Measurements from ENCODE around the gene MYCBP2.
"Not testable (repeated sequence)": the region's sequence is repeated elsewhere in the genome, so short reads cannot be mapped to it uniquely, and the experiment has no call there.

Gene MYCBP2

DNA sequence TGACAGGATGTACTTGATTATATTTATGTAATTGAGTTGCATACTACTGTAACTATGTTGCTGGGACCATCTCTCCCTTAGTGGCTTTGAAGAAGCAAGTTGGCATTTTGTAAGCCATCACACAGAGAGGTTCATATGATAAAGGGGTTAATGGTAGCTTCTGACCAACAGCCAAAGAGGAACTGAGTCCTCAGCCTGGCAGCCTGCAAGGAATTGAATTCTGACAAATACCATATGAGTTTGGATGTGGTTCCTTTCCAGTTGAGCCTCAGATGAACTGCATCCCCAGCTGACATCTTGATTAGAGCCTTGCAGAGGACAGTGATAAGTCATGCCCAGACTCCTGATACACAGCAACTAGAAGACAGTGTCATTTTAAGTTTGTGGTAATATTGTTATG lies 8.6 kb upstream of the MYCBP2 start:
- no peak for DNase-seq (ENCODE audit: low spot score)

DNA sequence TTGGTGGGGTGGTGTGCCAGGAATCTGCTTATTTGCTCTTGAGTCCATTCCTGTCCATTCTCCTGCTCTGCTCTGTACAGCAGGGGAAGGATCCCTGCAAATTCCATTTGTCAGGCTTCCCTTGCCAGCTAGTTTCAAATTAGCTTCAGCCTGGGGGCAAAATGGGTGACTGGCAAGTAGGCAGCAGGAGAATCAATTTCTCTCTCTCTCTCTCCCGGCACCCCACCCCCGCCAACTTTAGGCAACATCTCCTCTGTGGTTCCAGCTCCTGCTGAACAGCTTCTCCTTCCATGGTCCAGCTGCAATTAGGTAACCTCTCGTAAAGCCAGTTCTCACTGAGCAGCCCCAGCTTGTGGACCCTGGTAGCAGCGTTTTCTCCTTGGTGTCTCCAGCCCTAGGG lies 6.7 kb upstream of the MYCBP2 start:
- no peak for DNase-seq (ENCODE audit: low spot score)

DNA sequence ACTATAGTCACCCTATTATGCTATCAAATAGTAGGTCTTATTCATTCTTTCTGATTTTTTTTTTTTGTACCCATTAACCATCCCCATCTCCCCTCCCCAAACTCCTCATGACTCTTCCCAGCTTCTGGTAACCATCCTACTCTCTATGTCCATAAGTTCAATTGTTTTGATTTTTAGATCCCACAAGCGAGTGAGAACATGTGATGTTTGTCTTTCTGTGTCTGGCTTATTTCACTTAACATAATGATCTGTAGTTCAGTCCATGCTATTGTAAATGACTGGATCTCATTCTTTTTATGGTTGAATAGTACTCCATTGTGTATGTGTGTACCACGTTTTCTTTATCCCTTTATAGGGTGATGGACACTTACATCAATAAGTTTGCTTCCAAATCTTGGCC lies 4.5 kb upstream of the MYCBP2 start:
- DNase-seq (ENCODE audit: low spot score) = no peak

DNA sequence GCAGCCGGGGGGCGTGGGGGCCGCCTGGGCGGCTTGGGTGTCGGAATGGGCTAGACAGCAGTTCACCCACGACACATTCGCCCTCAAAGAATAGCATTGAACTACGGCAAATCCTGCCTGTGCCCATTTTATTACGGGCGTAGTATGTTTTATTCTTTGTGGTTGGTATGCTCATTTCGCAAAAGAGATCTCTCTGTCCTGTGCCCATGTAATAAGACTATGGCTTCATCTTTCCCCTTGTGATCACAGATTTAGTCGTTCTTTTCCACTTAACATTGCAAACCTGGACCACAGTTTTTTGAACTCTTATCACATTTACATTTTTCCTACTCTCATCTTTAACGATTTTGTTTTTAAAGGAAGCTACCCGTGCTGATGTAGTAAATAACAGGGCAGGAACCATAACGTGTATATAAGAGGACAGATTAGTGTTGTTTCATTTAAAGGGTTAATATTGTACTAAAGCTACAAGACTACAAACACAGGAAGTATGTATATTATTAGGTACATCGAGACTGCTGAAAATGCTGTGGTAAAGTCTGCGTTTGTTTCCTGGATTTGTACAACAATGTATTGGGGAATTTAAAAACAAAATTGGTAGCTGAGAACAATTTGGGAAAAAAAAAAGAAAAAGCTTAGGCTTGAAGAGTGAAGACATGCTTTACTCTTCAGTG lies 3.2 kb upstream of the MYCBP2 start:
- DNase-seq (ENCODE audit: low spot score) = no peak

DNA sequence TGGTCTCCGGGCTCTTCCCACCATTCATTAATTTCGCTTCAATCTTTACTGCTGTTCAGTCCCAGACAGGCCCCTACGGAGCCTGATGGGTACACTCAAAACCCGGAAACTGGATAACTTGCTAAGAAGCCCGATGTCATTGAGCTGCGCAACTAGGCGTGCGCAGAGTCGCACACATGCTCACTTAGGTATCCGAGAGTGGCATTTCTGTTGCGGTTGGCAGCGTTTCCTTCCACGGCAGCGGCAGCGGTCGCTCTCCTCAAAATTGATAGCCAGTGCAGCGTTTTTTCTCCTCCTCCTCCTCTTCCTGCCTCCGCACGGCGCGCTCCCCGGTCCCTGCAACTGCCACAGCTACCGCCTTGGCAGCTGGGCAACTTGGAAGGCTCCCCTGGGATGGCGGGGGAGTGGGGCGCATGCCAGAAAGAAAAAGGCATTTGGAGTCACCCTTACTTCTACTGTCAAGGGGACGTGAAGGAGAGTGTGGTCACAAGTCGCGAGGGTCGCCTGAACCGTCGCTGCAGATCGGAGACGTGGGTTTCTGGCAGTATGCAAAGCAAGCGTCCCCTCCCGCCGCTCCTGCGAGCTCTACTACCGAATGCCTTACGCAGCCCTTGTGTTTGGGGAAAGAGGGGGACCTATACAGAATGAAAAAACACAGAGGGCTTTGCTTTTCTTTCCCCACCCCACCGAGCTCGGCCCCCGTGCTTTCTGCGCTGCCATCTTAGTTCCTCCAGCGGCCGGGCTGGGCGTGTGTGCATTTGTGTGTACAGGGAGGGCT lies 2.4 kb upstream of the MYCBP2 start:
- DNase-seq (ENCODE audit: low spot score) = peak; percentile 100

DNA sequence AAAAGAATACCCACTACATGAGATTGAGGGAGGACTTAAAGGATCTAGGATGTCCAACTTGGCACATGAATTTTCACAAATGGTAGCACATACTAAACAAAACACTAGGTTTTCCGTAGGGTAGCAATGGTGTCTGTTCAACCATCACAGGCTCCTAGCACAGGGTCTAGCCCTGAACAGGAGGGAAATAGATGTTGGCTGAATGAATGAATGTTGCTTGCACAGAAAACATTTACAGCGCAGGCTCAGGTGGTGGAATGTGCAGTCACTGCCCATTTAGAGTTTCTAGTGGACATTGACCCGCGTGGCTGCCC lies 1.9 kb upstream of the MYCBP2 start:
- DNase-seq (ENCODE audit: low spot score) = no peak

DNA sequence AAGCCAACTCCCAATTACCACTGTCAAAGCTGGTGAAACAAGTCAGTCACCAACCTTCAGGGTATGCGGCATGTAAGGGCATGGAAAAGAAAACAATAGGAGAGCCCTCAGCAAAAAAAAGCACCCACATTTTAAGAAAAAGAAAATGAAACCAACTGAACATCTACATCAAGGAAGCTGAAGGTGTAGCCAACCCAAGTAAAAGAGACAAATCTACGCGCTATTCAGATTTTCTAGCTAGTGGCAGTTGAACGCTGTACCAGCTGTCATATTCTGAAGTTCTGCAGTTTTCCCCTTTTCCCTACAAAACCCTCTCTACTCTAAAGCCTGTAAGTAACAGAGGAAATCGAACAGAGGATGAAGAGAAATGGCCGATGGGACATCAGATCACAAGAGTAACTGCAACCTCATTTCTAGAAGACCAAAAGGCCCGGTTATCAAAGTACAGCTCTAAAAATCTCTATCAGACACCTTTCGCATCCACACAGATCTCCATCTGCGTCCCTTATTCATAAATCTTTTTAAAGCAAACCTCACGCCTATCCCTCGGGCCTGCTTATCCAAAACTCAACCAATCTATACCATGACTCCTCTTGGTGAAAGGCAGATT lies 1.4 kb downstream of the MYCBP2 start:
- DNase-seq (ENCODE audit: low spot score) = peak; percentile 74

DNA sequence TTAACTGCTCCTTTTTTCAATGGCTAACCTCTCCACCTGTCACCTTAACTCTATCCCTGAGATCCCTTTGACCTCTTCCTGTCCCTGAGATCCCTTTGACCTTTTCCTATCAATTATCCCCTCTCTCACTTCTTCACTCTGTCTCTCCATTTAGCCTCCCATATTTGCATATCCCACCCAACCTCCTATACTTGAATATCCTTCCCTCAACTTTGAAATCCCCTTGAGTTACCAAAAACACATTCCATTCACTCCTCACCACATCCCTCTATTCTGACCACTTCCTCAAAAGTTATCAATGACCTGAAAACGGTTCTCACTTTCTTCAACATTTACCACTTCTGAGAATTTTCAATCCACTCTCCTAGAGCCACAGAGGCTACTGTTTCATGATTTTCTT lies 3.0 kb downstream of the MYCBP2 start:
- DNase-seq (ENCODE audit: low spot score) = no peak

DNA sequence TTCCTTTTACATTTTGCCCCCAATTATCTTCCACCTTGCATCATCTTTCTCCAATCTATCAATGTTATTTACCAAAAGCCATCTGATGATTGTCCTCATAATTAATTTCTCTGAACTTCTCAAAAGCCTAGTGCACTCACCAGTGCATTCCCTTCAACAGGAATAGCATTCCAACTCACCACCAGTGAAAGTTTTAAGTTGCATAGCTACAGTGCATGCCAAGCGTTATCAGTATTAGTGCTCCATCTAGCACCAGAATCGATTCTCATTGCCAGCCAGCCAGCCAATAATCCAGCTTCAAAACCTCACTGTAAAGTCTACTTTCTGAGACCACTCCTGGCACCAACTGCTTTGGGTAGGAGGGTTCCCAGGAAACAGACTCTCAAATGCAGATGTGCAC lies 7.4 kb downstream of the MYCBP2 start:
- no peak for DNase-seq (ENCODE audit: low spot score)

DNA sequence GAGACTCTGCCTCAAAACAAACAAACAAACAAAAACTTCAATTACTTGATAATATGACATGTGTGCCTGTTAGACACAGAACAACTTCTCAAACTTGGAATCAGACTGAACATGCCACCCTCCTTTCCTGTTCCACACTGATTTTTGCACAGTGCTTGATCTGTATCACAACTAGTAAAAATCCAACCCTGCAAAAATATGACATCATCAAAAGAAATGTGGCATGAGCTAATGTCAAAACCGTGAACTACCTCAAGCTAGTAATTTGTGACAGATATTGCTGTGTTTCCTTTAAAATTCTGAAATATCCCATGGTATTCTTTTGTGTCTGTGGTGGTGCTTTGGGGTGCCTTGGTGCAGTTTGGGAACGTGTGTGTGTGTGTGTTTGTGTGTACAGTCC lies 8.2 kb downstream of the MYCBP2 start:
- no peak for DNase-seq (ENCODE audit: low spot score)

DNA sequence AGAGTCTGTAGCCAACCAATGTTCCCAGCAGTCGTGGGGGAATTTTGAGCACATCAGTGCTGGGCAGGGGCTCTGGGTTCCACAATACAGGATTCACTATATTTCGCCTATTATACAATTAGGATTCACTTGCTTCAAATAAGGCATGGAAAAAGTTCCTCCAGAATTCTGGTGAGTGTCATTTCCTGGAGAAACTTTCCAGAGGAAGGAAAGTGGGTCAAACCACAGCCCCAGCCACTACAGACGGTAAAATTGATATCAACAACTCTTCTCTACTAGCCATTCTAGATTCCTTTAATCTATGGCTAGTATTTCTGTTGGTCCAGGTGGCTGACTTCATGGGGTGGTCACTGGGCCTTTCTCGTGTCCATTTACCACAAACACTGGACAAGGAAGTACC lies 10.5 kb downstream of the MYCBP2 start:
- DNase-seq (ENCODE audit: low spot score) = no peak

DNA sequence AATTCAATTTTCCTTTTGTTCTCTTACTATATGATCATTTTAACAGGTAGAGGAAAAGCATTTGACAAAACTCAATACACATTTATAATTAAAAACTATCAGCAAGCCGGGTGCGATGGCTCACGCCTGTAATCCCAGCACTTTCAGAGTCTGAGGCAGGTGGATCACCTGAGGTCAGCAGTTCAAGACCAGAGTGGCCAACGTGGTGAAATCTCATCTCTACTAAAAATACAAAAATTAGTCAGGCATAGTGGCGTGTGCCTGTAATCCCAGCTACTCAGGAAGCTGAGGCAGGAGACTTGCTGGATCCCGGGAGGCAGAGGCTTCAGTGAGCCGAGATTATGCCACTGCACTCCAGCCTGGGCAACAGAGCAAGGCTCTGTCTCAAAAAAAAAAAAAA lies 11.4 kb downstream of the MYCBP2 start:
- DNase-seq (ENCODE audit: low spot score) = not testable (repeated sequence)

DNA sequence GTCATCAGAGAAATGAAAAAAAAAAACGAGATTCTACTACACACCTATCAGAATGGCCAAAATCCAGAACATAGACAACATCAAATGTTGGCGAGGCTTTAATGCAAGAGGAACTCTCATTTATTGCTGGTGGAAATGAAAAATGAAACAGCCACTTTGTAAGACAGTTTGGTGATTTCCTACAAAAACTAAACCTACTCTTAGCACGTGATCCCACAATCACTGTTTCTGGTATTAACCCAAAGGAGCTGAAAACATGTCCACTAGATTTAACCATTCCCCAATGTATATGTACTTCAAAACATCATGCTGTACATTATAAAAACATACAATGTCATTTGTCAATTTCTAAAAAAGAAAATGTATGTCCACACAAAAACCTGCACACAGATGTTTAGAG lies 13.0 kb downstream of the MYCBP2 start:
- DNase-seq (ENCODE audit: low spot score) = no peak

DNA sequence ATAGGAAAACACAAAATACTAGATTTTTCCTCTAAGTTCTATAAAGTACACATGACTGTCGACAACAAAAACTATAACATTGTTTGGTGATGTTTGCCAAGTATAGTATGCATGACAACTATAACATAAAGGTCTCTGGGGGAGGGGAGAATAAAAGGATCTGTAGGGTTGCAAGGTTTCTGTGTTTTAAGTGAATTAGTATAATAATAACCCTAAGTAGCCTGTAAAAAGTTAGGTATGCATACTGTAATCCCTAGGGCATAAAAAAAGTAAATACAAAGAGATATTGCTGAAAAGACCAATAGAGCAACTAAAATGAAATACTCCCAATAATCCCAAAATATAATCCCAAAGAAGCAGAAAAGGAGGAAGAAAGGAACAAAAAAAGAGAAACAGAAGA lies 14.6 kb downstream of the MYCBP2 start:
- no peak for DNase-seq (ENCODE audit: low spot score)

DNA sequence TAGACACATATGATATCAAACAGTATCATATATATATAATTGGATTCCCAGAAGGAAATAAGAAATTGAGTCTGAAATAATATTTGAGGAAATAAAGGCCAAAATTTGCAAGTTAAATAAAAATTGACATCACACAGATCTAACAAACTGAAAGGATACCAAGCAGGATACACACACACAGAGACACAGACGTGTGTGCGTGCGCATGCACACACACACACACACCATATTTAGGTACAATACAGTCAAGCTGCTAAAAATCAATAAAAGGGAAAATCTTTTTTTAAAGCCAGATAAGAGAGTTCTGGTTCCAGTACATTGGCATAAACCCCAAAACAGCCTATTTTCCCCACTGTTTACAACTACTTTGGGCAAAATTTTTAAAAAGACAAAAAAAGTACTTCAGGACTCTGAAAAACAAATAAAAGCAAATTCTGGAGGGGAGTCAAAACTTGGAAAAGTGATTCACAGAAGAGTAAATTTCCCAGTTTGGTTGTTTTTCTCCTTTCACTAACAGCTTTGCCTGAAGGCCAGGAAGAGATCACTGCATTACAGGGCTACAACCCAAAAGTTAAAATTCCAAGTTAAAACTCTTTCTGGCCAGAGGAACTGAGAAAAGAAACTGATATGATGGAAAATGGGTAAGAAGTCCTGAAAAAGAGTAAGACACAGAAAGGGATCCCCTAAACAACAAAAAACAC lies 16.2 kb downstream of the MYCBP2 start:
- DNase-seq (ENCODE audit: low spot score) = no peak

DNA sequence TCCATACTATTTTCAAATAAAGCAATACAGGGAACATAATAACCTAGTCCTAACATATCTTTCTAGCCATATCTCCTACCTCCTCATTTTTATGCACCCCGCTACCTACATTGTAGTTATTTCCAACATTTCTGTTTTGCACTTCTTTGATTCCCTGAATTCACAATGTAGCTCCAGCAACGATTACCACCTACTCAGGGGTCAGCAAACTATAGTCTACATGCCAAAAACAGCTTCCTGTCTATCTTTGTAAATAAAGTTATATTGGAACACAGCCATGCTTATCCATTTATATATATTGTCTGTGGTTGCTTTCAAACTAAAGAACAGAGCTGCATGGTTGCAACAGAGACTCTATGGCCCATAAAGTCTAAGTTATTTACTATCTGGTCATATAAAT lies 16.7 kb downstream of the MYCBP2 start:
- DNase-seq (ENCODE audit: low spot score) = no peak

DNA sequence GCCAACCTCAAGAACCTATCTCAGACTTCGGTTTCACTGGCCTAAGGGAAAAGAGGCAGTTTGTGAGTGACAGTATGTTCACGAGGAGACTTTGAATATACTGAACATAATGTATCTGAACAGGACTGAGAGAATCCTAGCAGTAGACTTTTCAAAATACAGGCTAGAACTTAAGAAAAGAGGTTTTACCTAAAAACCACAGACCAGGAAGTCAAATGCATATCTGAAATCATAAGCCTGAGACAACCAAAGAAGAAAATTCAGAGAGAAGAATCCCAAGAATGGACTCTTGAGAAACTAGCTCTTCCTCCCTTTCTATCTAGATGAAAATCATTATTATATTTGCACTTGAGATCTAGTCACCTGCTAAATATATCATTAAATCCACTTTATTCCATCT lies 17.6 kb downstream of the MYCBP2 start:
- DNase-seq (ENCODE audit: low spot score) = no peak

DNA sequence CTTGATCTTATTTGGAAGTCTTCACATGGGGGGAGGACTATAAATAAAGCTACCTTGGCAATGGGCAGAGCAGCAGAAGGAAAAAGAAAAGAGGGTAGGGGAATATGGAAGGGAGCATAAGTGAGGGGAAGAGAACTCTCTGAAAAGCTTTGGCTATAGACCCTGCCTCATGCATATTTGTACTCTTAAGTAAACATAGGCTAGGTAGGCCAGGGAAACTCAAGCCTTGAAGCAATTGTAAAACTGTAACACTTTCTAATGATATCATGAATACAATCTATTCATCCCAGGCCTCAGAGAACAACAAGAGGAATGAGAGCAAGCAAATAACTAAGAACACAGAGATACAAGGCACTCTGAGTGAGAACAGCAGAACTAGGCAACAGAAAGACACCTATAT lies 20.4 kb downstream of the MYCBP2 start:
- no peak for DNase-seq (ENCODE audit: low spot score)

DNA sequence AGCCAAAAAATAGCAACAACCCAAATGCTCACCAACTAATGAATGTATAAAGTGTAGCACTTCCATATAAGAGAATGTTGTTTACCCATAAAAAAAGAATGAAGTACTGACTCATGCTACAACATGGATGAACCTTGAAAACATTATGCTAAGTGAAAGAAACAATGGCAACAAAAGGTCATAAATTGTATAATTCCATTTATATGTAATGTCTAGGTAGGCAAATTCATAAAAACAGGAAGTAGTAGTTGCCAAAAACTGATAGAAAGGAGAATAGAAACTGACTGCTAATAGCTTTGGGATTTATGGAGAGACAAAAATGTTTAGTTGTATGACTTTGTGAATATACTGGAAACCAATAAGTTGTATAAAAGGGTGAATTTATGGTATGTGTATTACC lies 21.6 kb downstream of the MYCBP2 start:
- peak; percentile 63 for DNase-seq (ENCODE audit: low spot score)

DNA sequence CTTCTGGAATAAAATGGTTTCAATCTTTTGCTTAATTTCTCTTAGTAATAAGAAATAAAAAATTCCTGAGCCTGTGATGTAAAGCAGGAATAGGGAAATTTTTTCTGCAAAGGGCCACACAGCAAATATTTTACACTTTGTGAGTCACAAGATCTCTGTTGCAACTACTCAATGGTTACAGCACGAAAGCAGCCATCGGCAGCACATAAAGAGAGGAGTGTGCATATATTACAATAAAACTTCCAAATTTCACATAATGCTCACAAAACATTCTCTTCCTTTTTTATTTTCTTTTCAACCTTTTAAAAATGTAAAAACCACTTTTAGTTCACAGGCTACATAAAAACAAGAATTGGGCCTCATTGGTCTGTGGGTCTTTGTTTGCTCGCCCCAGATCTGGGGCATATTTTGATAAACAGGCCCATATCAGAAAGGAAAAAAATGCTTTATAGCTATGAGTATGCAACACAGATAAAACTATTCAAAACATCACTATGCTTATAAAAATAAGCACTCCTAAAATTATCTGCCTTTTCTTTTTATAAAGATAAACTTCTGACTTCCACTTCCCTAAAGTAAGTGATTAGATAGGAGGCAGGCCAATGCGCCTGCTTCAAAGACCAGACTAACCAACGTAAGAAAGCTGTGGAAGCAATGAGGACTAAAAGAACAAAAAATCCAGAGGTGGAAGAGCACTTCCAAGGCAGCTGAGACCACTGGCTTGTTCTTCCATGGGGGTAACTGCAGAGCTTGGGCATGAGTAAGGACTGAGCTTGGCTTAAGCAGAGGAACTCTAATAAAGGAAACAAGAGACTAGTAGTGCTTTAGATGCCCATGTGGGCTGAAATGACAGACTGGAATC lies 26.5 kb downstream of the MYCBP2 start:
- DNase-seq (ENCODE audit: low spot score) = peak; percentile 69

DNA sequence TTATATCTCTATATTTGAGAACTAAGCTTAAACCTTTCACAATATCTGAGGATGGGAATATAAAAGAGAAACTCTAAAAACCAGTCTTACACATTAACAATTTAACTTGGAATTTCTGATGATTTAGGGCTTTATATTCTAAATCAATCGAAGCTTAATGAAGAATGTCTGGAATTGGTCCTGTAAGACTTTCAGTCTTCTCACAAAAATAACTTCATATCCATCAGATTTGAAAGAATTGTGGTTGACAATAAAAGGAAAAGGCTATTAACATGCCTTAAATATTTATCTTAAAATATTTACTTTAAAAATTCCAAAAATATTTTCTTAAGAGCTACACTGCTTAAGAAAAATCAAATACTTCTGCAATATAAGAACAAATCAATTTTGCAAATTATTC lies 27.3 kb downstream of the MYCBP2 start:
- no peak for DNase-seq (ENCODE audit: low spot score)

DNA sequence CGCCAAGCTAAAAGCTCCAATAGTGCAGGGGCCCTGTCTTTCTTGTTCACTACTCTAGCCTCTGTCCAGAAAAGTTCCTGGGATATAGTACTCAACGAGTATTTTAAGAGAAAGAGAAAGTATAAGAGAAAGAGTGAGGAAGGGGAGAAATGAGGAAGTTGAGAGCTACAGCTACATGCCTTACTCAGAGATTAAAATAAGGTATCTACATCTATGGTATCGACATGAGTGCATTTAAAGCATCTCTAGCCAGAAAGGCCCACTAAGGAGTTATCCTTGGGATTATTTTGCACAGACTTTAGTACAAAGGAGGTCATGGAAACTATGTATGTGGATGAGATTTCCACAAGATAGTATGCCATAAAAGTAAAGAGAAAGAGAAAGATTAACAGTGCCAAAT lies 28.5 kb downstream of the MYCBP2 start:
- peak; percentile 61 for DNase-seq (ENCODE audit: low spot score)
